Hematopoietic multipotent progenitor cell treated with erythropoietin and hydrocortisone succinate and interleukin-3 and kit ligand, for 6 days (in vitro differentiated cells): Measurements from ENCODE around the gene NOX5.

Experiments used
- DNase-seq: peaks from one replicate; pipeline ENCODE4 v3.0.0-alpha.2; 2015

The NOX5 gene

DNA sequence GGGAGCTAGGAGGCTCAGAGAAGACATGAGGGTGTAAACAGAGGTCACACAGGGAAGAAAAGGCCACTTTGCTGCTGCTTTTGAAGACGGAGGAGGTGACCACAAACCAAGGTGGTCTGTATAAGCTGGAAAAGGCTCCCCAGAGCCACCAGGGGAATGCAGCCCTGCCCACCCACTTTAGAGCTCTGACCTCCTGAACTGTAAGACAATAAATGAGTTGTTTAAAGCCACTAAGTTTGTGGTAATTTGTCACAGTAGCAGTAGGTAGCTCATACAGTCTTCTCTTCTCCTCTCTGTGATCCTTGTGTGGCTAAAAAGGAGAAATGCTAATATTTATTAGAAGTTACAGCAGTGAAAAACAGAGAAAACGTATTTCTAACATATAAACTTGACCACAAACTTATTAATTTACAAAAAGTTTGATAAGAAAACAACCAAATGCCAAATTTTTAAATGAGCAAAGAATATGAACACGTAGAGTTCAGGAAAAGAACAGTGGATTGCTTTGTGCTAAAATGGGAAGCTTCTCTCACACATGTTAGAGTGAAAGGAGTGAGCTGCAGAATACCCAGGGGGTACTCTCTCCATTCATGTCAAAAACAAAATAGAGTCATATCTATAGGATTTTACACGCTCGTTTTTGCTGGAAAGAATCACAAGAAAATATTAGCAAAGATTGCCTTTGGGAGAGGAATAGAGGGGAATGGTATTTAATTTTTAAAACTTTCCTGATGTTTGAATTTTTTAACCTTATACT lies 71.0 kb downstream of the NOX5 start:
- no peak for DNase-seq

DNA sequence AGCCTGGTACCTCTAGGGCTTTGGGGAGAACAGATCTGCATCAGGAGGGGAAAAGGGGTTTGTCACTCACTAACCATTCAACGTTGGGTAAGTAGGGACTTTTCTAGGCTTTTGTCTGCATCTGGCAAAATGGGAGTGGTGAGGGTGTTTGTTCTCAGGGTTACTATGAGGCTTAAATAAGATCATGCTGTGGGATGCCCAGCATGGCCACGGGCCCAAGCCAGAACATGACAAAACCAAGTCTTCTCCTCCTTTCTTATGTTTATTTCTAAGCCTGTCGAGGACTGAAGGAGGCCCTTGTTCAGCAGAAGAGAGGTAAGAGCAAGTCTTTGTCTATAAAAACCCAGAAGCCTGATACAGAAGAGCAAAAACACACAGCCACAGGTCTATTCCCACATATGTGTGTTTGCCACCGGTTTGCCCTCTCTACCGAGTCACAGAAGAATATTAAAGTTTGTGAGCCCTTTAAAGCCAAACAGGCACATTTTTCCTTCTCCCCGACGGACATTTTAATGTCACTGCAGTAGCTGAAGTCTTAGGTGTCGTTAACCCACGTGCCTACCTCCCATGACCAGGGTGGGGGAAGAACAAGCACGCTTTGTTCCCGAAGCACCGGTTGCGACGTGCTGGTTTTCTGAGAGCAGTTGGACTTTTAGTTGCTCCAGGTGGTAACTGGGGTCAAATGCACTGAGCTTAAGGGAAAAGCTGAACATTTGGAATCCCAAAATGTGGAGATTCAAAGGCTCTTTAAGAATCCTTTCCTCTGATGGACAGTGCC lies 72.1 kb downstream of the NOX5 start:
- no peak for DNase-seq

DNA sequence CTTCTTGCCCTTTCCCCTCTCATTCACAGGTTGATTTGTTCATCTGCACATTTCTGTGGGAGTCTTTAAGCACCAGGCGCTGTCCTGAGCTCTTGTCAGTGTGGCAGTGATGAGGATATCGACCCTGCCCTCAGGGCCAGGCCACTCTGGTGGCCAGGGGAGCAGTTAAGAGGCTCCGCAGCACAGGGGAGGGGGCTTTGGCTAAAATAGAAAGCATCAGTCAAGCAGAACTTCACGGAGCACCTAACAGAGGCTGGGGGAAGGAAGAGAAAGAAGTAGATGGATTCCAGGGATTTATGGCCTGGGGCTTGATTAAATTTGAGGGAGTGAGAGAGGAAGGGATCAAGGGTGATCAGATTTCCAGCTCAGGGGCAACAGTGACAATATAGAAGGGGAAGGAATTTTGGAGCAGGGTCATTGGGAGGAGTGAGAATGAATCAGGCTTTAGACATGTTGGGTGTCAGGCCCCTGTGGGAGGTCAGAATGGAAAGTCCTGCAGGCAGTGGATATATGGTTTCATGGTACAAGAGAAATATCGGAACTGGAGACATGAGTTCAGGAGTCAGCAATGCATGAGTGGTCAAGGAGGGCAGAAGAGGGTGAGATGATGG lies 73.0 kb downstream of the NOX5 start:
- no peak for DNase-seq

DNA sequence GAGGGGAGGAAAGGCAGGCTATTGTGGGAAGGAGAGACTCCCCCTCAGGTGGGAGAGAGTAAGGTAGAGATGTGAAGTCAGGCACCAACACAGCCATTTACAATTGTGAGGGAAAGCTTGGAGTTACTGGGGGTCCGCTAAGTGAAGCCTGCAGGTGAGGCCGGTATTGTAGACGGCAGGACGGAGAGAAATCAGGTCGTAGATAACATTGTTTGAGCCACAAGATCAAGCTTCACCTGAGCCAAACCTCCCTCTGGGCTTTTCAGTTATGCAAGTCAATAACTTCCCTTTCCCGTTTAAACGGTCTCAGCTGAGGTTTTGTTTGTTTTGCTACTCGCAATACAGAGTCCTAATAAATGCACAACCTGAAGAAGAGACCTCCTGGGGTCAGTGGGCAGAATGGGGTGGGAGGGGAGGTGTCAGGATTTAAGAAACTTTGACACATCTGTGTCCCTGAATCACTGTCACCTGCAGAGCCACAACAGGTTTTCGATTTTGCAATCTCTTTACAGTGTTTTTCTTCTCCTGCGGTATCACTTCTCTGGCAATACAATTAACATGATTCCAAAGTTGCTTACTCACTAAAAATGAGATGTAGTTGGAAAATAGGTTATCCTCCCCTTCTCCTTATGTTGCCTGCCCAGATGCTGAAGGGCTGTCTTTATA lies 73.9 kb downstream of the NOX5 start:
- DNase-seq: no peak

DNA sequence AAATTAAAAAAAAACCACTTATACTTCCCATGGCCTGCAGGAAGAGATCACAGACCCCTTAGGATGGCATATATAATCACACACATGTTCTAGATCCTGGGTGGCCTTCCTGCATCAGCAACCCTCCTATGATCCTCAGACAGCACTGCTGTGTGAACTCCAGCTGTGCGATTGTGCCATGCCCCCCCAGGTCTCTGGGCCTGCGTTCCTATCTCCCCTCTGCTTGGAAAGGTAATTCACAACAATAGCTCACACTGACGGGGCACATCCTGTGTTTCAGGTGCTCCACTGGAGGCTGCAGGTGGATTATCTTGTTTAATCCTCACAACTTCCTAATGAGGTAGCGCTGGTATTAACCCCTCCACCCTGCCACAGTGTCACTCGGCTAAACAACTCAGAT lies 74.8 kb downstream of the NOX5 start:
- no peak for DNase-seq

DNA sequence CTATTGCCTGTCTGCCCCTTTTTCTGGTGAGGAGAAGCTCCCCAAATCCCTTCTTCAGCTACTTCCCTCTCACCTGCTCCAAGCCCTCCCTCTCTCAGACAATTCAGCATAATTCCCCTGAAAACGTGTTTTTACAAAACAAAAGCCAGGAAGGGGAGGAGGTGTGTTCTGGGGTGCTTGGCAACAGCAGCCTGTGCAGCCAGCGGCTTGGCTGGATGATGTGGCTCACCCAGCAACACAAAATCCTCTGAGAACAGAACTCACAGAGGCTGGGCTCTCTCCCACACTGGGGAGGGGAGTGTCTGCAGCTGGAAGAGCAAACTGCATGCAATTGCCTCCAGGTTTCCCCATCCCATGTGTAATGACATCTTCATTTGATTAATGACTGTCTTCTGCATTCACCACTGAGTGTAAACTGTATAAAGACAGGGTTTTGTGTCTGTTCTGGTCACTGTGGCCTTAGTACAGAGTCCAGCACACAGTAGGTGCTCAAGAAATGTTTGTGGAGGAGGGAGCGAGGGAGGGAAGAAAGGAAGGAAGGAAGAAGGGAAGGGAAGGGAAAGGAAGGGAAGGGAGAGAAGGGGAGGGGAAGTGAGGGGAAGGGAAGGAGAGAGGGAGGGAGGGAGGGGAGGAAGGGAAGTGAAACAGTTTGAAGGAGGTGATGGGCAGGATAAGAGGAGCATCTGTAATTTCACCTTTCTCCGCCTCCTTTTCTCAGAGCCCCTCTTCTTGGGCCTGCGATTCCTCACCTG lies 75.9 kb downstream of the NOX5 start:
- no peak for DNase-seq

DNA sequence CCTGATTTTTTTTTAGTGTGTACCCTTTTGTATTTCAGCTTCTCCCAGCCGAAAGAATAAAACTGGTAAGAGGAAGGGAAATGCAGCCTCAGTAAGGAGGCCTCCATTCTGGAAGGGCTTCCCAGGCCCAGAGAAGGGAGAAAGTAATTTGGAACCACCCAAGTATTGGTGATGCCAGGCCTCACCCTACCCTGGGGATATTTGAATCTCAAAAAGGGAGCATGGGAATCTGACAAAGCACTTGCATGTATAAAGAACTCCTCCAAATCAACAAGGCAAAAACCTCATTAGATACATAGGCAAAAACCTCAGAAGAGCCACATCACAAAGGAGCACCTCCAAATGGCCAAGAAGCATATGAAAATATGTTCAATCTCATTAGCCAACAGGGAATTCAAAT lies 77.2 kb downstream of the NOX5 start:
- no peak for DNase-seq

DNA sequence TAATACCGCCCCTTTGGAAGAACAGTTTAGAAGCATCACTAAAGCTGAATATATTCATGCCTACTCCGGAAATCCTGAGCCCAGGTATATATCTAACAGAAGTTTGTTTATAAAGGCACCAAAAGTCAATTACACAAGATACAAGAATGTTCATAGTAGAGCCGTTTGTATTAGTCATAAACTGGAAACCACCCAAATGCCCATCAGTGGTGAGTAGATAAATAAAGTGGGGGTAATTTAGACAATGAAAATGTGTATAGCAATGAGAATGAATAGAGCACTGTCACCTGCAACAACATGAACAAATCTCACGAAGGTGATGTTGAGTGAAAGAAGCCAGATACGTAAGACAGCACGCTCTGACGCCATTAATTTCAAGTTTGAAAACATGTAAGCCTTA lies 77.7 kb downstream of the NOX5 start:
- DNase-seq: peak; percentile 88

DNA sequence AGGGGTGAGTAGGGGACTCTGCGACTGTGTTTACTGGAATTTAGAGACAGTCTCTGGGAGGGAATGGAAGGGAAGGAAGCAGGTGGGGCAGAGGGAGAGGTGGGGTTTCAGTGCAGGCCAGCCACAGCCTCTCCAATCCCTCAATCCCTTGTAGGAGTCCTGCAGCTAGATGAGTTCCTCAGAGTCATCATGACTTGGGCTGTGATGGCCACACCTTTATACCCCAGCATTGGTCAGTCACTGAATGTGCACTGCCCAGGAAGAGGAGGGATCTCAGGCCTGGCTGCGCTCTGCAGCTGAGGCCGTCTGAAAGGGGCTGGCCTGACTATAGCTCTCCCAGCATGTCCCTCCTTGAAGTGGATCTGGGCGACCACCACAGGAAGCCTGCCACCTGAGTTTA lies 78.6 kb downstream of the NOX5 start:
- DNase-seq: peak; percentile 78

DNA sequence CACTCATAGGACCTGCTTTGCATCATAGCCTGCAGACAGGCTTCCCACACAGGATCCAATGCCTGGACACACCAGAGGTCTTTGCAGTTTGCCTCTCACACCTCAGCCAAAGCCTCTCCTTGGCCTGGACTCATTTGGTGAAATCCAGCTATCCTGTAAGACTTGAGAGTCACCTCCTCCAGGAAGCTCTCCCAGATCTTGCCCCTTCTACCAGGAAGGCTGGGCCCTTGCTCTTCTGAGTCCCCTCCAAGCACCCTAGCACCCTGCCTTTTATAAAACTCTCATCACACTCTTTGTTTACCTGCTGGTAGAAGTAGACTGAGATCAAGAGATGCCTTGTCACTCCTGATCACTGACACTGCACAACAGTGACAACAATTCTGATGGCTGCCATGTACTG lies 79.1 kb downstream of the NOX5 start:
- DNase-seq: no peak

DNA sequence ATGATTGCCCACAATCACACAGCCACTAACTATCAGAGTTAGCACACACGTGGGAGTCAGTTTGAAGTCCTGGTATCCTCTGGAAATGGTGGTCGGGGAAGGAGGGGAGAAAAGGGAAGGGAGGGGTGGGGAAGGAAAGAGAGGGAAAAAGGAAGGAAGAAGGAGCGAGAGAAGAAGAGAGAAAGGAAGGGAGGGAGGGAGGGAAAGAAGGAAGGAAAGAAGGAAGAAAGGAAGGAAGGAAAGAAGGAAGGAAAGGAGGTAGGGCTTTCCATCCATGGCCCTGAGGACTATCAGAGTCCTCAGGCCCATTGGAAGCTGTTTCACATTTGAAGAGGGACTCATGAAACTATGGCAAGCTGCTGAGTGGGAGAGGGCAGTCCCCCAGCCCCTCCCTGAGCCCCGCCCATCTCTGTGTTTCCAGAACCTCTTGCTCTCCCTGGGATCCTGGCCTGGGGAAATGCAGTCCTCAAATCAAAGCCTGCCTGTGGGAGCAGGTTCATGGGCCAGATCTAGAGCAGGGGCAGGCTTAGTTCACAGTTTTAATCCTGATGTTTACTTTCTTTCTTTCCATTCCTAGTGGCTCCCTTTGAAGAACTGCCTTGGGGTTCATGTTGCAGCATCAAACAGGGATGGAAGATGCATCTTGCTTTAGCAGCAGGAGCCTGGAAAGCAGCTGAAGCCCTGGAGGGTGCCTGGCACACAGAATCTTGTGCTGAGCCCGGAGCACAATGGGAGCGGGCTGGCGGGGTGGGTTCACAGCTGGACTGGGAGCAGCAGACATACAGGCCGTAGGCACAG lies 79.8 kb downstream of the NOX5 start:
- DNase-seq: no peak

DNA sequence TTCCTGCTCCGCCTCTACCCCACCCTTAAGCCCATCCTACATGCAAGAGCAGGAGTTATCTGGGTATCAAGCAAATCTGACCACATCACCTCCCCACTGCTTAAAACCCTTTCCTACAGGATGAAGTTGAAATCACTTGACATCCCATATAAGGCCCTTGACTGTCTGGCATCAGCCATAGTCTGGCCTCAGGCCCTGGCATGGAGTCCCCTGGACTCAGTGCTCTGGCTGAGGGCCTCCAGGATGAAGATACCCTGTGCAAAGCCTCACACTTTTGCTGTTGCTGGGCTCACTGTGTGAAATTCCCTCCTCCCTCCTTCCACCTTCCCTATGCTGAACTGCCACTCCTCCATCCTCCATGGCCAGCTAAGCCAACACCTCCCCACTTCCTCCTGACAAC lies 80.8 kb downstream of the NOX5 start:
- no peak for DNase-seq

DNA sequence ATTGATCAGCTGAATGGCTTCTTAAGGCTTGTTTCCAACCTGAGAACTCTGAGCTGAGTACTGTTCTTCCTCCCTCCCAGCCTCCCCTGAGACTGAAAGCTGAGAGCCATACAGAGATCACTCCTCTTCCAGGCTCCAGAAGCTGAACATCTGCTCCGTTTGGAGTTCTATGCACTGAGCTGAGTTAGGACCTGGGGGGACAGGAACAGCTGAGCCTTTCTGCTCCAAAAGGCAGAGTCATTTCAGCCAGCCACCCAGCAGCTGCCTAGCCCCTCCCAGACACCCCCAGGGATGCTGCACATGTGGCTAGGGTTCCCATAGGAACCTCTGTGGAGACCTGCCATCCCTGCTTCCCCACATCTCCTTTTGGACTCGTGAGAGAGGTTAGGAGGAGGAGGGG lies 81.7 kb downstream of the NOX5 start:
- DNase-seq: no peak

DNA sequence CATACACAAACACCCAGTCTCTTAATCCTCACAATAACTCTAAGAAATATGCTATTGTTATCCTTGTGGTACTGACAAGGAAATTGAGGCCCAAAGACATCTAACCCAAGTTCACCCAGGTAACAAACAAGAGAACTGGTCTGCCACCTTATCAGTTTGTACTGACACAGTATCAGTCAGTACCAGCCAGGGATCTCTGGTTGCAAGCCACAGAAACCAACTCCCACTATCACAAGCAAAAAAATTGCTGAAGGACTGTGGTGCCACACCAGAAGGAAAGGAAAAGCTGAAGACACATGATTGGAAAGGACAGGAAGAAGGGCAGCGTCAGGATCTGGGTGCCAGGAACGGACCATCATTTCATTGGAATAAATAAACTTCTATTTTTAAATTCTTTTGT lies 82.1 kb downstream of the NOX5 start:
- DNase-seq: peak; percentile 68

DNA sequence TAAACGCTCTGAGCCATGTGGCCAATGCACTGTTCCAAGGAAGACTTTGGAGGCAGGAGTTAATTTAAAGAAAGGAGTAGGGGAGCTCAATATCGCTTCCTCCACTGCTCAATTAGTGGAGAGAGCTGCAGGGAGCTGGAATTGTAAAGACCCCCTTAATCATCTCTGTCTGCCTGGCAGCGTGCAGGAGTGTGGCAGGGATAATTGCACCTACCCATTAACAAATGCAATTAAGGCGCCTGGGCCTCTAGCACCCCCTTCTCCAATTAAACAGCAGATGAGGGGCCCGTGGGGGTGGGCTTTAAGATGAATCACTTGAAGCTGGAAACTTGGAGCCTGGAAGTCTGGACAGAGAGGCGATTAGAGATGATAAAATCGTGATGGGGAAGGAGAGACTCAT lies 84.3 kb downstream of the NOX5 start:
- DNase-seq: no peak

DNA sequence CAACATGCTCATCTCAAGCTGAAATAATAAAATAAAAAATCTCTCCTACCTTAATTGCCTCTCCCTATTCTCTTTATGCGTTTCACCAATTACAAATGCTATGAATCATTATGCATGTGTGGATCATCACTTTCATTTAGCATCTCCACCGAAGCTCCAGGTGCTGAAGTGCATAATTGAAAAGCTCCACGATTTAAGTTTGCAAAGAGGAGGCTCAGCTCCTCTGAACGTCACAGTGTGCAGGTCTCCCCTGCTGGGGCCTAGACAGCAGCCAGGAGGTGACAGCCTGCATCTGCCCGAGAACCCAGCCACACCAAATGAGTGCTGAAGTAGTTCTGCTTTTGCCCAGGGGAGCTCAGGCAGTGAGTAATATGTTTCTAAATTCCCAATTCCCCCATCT lies 85.4 kb downstream of the NOX5 start:
- DNase-seq: no peak

DNA sequence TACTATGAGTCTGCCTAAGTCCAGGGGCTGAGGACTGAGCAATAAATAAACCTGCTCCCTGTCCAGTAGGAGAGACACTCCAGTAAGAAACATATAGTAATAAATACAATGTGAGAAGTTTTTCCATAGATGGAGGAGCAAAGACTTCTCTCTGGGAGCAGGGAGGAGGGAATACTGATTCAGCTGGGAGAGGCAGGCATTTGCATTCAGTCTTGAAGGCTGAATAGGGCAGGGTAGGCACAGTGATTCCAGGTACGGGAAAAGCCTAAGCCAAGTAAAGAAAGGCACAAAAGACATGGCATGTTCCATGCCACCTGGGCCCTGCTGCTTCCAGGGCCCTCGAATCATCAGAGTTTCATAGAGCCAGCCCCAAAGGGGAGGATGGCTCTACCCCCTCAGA lies 86.3 kb downstream of the NOX5 start:
- DNase-seq: no peak

DNA sequence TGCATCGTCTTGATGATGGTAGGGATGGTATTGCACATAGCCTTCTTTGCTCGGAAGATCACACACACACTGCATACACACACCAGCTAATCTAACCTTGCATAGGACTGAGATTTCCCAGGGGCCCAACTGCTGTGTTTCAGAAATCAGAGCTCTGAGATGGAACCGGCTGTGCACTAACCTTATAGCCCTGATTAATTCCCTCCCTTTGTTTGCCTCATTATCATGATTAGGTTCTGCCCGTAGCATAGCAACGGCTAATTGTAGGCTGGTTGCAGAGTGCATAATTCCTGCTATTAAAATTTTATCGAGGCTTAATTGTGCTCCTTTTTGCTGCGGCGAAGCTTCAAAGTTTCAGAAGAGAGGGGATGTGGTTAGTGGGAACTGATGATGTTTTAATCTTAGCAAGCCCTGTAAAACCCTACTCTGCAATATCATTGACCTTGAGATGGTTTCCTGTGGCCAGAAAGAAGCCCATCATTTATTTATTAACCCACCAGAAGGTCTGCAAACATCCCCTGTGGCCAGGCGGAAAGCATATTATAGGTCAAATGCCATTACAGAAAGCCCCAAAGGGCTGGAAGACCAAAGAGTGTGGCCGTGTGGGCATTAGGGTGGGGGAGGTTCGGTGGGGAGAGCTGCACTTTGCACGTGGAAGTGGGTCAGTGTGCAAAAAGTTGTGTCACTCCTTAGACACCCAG lies 89.7 kb downstream of the NOX5 start:
- no peak for DNase-seq

DNA sequence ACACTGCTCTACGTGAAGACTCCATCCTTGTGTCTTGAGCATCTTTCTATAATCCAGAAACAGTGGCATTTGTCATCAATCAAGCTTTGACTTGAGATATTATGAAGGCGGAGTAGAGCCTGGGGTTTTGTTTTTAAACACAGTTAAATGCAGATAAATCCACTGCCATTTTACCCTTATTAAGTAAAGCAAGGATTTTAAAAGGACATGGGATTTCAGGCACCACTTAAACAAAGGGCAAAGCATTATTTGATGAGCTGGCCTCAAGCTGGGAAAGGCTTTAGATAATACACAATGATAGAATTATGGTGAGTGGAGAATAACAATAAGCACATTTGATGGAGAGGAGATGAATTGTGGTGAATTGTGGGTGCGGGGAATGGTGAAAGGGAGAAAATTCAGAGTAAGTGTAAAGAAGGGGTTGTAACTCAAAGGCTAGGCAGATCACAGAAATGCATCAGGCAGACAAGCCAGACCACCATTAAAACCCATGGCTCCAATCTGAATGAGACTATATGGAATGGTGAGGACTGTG lies 91.0 kb downstream of the NOX5 start:
- DNase-seq: no peak

DNA sequence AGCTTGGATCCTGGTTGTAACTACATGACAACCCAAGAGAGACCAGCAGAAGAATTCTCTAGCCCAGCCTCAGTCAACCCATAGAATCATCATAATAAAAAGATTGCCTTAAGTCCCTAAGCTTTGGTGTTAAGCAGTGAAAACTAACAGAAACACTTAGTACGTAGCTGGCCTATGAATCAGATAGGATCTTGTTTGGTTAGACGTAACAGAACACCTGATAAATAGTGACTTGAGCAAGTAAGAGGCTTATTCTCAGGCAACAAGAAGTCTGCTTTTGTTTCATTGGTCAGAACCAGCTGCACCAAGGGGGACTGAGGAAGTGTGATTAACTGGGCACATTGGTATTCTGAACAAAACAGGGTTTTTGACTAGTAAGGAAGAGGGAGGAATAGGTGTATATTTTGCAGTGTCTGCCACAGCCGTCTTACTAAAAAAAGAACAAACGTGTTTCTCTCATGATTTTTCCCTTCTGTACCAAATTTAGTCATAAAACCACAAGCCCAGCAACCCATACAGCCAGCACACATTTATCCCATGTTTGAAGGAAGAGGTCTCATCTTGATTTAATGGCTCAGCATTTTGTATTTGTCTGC lies 92.6 kb downstream of the NOX5 start:
- DNase-seq: no peak
